Hepatocyte (in vitro differentiated cells): ENCODE results near the gene CSHL1.

Experiments
- EZH2 ChIP-seq: fragments of 200-600 bp; sonication (generic); IDR thresholded peaks from 2 replicates; pipeline ENCODE4 v1.6.1; 2016; ENCODE audit warnings: antibody characterized with exemption, mild to moderate bottlenecking, borderline replicate concordance
- EZH2phosphoT487 ChIP-seq: fragments of 200-600 bp; sonication (generic); IDR thresholded peaks from one replicate; pipeline ENCODE4 v1.6.1; 2018; ENCODE audit warnings: antibody characterized with exemption, mild to moderate bottlenecking, low read depth, moderate library complexity; ENCODE audit not compliant: unreplicated experiment, severe bottlenecking
- TF ChIP-seq, protein P1 (sequence below): fragments of 200-600 bp; sonication (generic); IDR thresholded peaks from 2 replicates; pipeline ENCODE4 v1.5.1; 2016; ENCODE audit warnings: antibody characterized with exemption, mild to moderate bottlenecking; ENCODE audit not compliant: poor library complexity

- TF ChIP-seq, protein P1, sequence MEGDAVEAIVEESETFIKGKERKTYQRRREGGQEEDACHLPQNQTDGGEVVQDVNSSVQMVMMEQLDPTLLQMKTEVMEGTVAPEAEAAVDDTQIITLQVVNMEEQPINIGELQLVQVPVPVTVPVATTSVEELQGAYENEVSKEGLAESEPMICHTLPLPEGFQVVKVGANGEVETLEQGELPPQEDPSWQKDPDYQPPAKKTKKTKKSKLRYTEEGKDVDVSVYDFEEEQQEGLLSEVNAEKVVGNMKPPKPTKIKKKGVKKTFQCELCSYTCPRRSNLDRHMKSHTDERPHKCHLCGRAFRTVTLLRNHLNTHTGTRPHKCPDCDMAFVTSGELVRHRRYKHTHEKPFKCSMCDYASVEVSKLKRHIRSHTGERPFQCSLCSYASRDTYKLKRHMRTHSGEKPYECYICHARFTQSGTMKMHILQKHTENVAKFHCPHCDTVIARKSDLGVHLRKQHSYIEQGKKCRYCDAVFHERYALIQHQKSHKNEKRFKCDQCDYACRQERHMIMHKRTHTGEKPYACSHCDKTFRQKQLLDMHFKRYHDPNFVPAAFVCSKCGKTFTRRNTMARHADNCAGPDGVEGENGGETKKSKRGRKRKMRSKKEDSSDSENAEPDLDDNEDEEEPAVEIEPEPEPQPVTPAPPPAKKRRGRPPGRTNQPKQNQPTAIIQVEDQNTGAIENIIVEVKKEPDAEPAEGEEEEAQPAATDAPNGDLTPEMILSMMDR = no peak
- TF ChIP-seq EZH2 (no peak), EZH2phosphoT487 (no peak)
Observed at GRCh38 chr17:63930951-63931575, 20.0 kb upstream of the CSHL1 start.
